Stimulated activated naive CD8-positive, alpha-beta T cell treated with anti-CD3 and anti-CD28 coated beads, Interleukin-15, amount 100 ng/mL, for 72 hours (primary cell): Measurements from ENCODE around the gene MLPH.

Source experiments
- ATAC-seq: fragments of 150-1000 bp; cut with Tn5 transposase; 2 replicates; pipeline ENCODE4 v1.10.0; 2021; ENCODE audit warnings: mild to moderate bottlenecking, moderate library complexity
- DNase-seq, 2 donors: peaks; one replicate each; pipeline ENCODE4 v3.0.0; 2021 to 2022
- H3K27ac Mint-ChIP-seq, 2 donors: one replicate each; pipeline ENCODE4 v1.8.0; 2022; ENCODE audit warnings: mild to moderate bottlenecking in 2 of 2, mixed read lengths in 2 of 2, moderate library complexity in 2 of 2
- H3K27me3 Mint-ChIP-seq: one replicate; pipeline ENCODE4 v1.8.0; 2022; ENCODE audit warnings: mixed read lengths
- H3K4me1 Mint-ChIP-seq: one replicate; pipeline ENCODE4 v1.8.0; 2022; ENCODE audit warnings: mild to moderate bottlenecking, mixed read lengths
- H3K4me3 Mint-ChIP-seq, 2 donors: one replicate each; pipeline ENCODE4 v1.8.0; 2022; ENCODE audit warnings: mild to moderate bottlenecking in 2 of 2, mixed read lengths in 2 of 2, moderate library complexity in 1 of 2
- H3K9me3 Mint-ChIP-seq, 2 donors: one replicate each; pipeline ENCODE4 v1.8.0; 2022; ENCODE audit warnings: mixed read lengths in 2 of 2

Gene MLPH

GRCh38 chr2:237546040-237546875, 59.2 kb downstream of the MLPH start:
- ATAC-seq = no peak
- H3K4me1 Mint-ChIP-seq = no peaks in the 10 kb centered on the region
- H3K9me3 Mint-ChIP-seq = no peaks in the 10 kb centered on the region
- no peaks in the 10 kb centered on the region for H3K27me3 Mint-ChIP-seq
- DNase-seq = no peak
- H3K27ac Mint-ChIP-seq = no peak overlapping the region
- H3K4me3 Mint-ChIP-seq = no peak overlapping the region

- Mint-ChIP-seq H3K4me3 (no peak overlapping the region), H3K4me1 (no peaks in the 10 kb centered on the region), H3K27me3 (no peaks in the 10 kb centered on the region), H3K9me3 (no peaks in the 10 kb centered on the region), H3K27ac (no peak overlapping the region)
- no peak for ATAC-seq
- no peak for DNase-seq
Observed at GRCh38 chr2:237546876-237547395, 59.9 kb downstream of the MLPH start.

GRCh38 chr2:237547841-237548416, 60.9 kb downstream of the MLPH start:
- no peak for ATAC-seq
- DNase-seq = no peak
- no peaks in the 10 kb centered on the region for H3K27me3 Mint-ChIP-seq
- H3K4me1 Mint-ChIP-seq = no peaks in the 10 kb centered on the region
- H3K27ac Mint-ChIP-seq = no peak overlapping the region
- H3K9me3 Mint-ChIP-seq = no peaks in the 10 kb centered on the region
- H3K4me3 Mint-ChIP-seq = no peak overlapping the region

- Mint-ChIP-seq H3K4me3 (no peak overlapping the region), H3K27me3 (peaks cover 10% of the 10 kb centered on the region), H3K4me1 (no peaks in the 10 kb centered on the region), H3K27ac (no peak overlapping the region), H3K9me3 (peaks cover 5 to 7% of the 10 kb centered on the region in 2 donors)
- no peak for ATAC-seq
- no peak for DNase-seq
Observed at GRCh38 chr2:237549216-237549615, 62.2 kb downstream of the MLPH start.

- Mint-ChIP-seq H3K27me3 (peaks cover 12% of the 10 kb centered on the region), H3K4me1 (no peaks in the 10 kb centered on the region)
Observed at GRCh38 chr2:237549643-237550415, 62.8 kb downstream of the MLPH start.

GRCh38 chr2:237551071-237551574, 64.1 kb downstream of the MLPH start:
- Mint-ChIP-seq H3K4me1 (no peaks in the 10 kb centered on the region), H3K9me3 (peaks cover 9 to 14% of the 10 kb centered on the region in 2 donors)

More at GRCh38 chr2:237549643-237550415, 62.8 kb downstream of the MLPH start:
- DNase-seq = no peak
- no peak overlapping the region for H3K4me3 Mint-ChIP-seq
- no peak for ATAC-seq
- H3K9me3 Mint-ChIP-seq = peaks cover 9 to 10% of the 10 kb centered on the region in 2 donors
- no peak overlapping the region for H3K27ac Mint-ChIP-seq

GRCh38 chr2:237552908-237553307, 65.9 kb downstream of the MLPH start:
- peaks cover 10% of the 10 kb centered on the region for H3K4me1 Mint-ChIP-seq
- H3K27ac Mint-ChIP-seq = no peak overlapping the region
- peaks cover 20% of the 10 kb centered on the region for H3K27me3 Mint-ChIP-seq
- peaks cover 9 to 18% of the 10 kb centered on the region in 2 donors for H3K9me3 Mint-ChIP-seq
- ATAC-seq (no peak), DNase-seq (no peak)
- no peak overlapping the region for H3K4me3 Mint-ChIP-seq

More at GRCh38 chr2:237551071-237551574, 64.1 kb downstream of the MLPH start:
- Mint-ChIP-seq H3K27me3 (peaks cover 12% of the 10 kb centered on the region), H3K4me3 (no peak overlapping the region), H3K27ac (no peak overlapping the region)
- ATAC-seq = no peak
- DNase-seq = no peak

- ATAC-seq (no peak), DNase-seq (no peak)
- Mint-ChIP-seq H3K27ac (no peak overlapping the region), H3K4me1 (peaks cover 12% of the 10 kb centered on the region), H3K27me3 (peaks cover 29% of the 10 kb centered on the region), H3K9me3 (peaks cover 9 to 18% of the 10 kb centered on the region in 2 donors), H3K4me3 (no peak overlapping the region)
Observed at GRCh38 chr2:237553948-237554347, 66.9 kb downstream of the MLPH start.

- Mint-ChIP-seq H3K27me3 (peaks cover 42% of the 10 kb centered on the region), H3K27ac (no peak overlapping the region), H3K4me1 (peaks cover 12% of the 10 kb centered on the region), H3K9me3 (peaks cover 9 to 18% of the 10 kb centered on the region in 2 donors), H3K4me3 (no peak overlapping the region)
- no peak for ATAC-seq
- no peak for DNase-seq
Observed at GRCh38 chr2:237555560-237555959, 68.5 kb downstream of the MLPH start.

- ATAC-seq = peak; percentile 93
- H3K27me3 Mint-ChIP-seq = peaks cover 42% of the 10 kb centered on the region
- no peak overlapping the region for H3K27ac Mint-ChIP-seq
- peaks cover 12% of the 10 kb centered on the region for H3K4me1 Mint-ChIP-seq
- peak in 1 of 2 donors; percentile 28 for DNase-seq
- H3K4me3 Mint-ChIP-seq = no peak overlapping the region
- peaks cover 9 to 18% of the 10 kb centered on the region in 2 donors for H3K9me3 Mint-ChIP-seq
Observed at GRCh38 chr2:237556773-237557632, 70.0 kb downstream of the MLPH start.

GRCh38 chr2:237557633-237558015, 70.6 kb downstream of the MLPH start:
- peaks cover 9 to 18% of the 10 kb centered on the region in 2 donors for H3K9me3 Mint-ChIP-seq
- DNase-seq (no peak), ATAC-seq (peak; percentile 27)
- H3K27ac Mint-ChIP-seq = no peak overlapping the region
- peaks cover 12% of the 10 kb centered on the region for H3K4me1 Mint-ChIP-seq
- H3K27me3 Mint-ChIP-seq = peaks cover 42% of the 10 kb centered on the region
- H3K4me3 Mint-ChIP-seq = no peak overlapping the region

GRCh38 chr2:237558961-237559641, 72.0 kb downstream of the MLPH start:
- peaks cover 33% of the 10 kb centered on the region for H3K27me3 Mint-ChIP-seq
- peaks cover 12% of the 10 kb centered on the region for H3K4me1 Mint-ChIP-seq
- DNase-seq = no peak
- H3K9me3 Mint-ChIP-seq = peaks cover 5 to 11% of the 10 kb centered on the region in 2 donors
- H3K4me3 Mint-ChIP-seq = no peak overlapping the region
- H3K27ac Mint-ChIP-seq = no peak overlapping the region
- ATAC-seq = no peak

- Mint-ChIP-seq H3K27ac (no peak overlapping the region), H3K9me3 (peaks cover 0 to 2% of the 10 kb centered on the region in 2 donors), H3K27me3 (peaks cover 30% of the 10 kb centered on the region), H3K4me1 (peaks cover 12% of the 10 kb centered on the region), H3K4me3 (no peak overlapping the region)
- no peak for ATAC-seq
- DNase-seq = no peak
Observed at GRCh38 chr2:237561221-237561620, 74.2 kb downstream of the MLPH start.

- DNase-seq = no peak
- peaks cover 15% of the 10 kb centered on the region for H3K27me3 Mint-ChIP-seq
- ATAC-seq = no peak
- H3K4me1 Mint-ChIP-seq = no peaks in the 10 kb centered on the region
- no peak overlapping the region for H3K4me3 Mint-ChIP-seq
- H3K9me3 Mint-ChIP-seq = no peaks in the 10 kb centered on the region
- no peak overlapping the region for H3K27ac Mint-ChIP-seq
Observed at GRCh38 chr2:237563816-237564215, 76.8 kb downstream of the MLPH start.
